ENCODE measurements around the gene ABCF2.

DNA sequence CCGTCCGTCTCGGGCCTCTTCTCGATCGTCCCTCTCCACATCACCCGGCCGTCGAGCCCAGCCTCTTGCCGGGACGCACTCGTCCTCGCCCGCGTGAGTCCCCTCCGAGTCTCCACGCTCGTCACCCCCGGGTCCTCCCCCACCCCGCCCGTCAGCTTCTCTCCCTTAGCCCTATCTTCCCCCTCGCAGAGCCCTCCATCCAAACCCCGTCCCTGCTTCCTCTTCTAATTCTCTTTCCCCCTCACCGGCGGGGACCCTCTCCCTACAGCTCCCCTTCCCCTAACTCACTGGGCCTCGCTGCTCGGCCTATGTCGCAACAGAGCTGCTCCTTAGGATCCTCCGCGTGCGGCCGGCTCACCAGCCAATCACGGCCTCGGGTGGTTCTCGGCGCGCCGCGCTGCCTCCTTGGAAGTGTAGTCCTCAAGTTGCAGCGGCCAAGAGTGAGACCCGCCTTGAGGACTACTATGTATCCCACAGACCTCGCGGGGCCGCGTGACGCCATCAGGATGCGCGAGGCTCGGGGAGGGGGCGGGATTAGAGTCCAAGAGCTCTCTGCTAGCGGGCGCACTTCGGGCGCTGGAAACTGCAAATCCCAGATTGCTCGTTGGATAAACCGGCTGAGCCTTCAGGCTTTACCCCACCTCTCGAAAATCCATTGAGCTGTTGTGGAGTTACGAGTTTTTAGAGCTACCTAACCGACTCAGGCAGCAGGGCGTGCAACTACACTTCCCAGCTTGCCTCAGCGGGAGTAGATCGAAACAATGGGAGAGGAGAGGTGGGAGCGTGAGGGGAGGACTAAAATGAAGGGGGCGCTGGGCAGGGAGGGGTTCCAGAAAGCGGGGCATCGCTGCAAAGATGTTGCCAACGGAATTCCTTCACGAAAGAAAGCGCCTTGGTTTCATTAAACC is at the start of gene ABCF2:
- TF ChIP-seq, protein P1, sequence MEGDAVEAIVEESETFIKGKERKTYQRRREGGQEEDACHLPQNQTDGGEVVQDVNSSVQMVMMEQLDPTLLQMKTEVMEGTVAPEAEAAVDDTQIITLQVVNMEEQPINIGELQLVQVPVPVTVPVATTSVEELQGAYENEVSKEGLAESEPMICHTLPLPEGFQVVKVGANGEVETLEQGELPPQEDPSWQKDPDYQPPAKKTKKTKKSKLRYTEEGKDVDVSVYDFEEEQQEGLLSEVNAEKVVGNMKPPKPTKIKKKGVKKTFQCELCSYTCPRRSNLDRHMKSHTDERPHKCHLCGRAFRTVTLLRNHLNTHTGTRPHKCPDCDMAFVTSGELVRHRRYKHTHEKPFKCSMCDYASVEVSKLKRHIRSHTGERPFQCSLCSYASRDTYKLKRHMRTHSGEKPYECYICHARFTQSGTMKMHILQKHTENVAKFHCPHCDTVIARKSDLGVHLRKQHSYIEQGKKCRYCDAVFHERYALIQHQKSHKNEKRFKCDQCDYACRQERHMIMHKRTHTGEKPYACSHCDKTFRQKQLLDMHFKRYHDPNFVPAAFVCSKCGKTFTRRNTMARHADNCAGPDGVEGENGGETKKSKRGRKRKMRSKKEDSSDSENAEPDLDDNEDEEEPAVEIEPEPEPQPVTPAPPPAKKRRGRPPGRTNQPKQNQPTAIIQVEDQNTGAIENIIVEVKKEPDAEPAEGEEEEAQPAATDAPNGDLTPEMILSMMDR (IDR thresholded peaks at IDR 0.05 in 8 of 11, conservative IDR thresholded peaks at IDR 0.05 in 3 of 11): peak in 3 of 11 experiments; percentile 14 to 46 (median 32)
- TF ChIP-seq POLR2A (IDR thresholded peaks at IDR 0.05) (peak; percentile 5 to 31 (median 7)), POLR2AphosphoS5 (IDR thresholded peaks at IDR 0.05) (peak; percentile 88 to 94 (median 90))

All from spleen (tissue), 7 donors.